ENCODE results near the gene REV3L.
"Not testable (repeated sequence)": the region's sequence is repeated elsewhere in the genome, so short reads cannot be mapped to it uniquely, and the experiment has no call there.

REV3L gene

DNA sequence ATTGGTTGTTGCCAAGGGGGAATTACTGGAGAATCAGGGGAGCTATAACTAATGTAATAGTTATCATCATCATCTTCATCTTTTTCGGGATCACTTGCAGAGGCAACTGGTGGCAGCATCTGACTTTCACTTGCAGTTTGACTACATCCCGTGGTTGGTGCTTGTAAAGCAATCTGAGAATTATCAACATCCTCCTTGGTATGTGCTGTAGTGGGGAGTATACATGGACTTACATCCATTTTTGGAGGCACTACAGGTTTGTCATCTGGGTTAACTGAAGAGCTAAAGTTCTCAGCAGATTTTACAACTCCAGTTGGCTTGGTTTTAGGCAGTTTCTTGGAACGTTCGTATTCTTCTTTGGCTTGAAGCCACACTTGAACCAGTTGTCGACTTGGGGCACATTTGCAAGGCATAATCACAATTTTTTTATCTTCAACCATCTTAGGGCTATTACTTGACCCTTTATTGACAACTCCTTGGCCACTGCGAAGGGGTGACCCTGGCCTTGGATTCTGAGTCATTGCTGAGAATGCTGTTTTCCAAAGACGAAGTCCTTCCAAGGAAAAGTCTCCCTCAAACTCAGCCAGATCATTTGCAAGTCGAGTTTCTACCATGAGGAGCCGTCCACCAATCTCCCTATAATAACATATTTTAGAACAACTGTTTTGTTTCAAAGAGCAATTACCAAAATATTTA lies 115.5 kb downstream of the REV3L start:
- DNase-seq (ENCODE audit: low spot score) = no peak

DNA sequence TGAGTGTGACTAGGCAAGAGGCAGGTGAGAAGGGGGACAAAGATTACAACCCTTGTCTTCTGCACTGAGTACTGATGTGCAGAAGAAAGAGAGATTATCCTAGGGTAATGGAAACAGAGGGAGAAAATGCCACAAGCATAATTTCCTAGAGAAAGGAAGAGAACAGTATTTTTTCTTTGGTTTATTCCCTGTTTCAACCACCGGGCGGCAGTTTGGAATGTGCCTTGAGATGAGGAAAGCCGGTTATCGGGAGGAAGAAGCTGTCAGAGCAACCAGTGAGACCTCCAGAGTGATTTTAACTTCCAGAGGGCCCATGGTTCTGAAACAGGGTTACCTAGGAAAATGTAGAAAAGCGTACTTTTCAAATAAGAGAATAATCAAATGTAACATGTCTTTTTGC lies 121.4 kb downstream of the REV3L start:
- peak; percentile 17 for DNase-seq (ENCODE audit: low spot score)

DNA sequence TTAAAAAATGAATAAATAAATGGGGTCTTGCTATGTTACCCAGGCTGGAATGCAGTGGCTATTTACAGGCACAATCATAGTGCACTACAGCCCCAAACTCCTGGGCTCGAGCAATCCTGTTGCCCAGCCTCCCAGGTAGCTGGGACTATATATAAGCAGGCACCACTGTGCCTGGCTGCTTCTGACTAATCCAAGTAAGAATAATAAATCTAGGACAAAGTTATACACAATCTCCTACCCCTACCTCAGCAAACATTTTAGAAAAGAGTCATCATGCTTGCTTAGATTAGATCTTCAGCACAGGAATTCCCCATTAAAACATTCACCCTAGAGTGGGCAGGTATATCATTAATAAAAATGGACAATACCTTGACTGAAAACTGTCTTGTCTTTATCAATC lies 124.6 kb downstream of the REV3L start:
- no peak for DNase-seq (ENCODE audit: low spot score)

DNA sequence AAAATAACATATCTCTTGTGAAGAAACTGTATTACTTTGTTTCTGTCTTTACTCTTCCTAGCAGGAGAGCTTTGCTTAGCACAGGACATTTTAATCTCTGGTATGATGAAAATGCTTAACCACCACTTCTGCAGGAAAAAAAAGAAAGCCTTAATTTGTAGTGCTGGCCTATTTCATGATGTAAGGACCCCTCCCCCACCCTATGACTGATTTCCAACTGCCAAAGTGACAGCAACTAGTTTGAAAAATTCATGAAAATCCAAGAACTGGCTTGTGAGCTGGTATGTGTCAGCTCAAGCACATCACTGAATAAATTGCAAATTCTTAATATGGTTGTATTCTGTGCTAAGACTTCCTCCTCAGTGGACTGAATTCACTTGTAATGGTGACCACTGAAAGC lies 125.3 kb downstream of the REV3L start:
- no peak for DNase-seq (ENCODE audit: low spot score)

DNA sequence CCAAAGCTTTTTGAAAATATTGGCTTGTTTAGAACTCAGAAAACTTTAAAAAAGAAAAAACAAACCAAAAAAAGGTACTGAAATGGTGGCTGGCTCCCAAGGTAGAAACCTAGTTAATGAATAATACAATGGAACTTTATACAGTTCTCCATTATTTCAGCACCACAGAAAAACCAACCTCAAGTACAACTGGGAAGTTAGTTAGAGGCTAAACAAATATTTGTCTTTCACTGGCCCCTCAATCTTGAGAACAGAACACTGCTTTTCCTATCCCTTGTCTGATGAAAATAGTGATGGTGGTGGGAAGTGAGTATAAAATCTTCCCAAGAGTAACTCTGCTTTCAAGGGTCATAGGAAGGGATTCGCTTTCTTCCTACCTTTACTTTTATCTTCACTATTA lies 126.5 kb downstream of the REV3L start:
- no peak for DNase-seq (ENCODE audit: low spot score)

DNA sequence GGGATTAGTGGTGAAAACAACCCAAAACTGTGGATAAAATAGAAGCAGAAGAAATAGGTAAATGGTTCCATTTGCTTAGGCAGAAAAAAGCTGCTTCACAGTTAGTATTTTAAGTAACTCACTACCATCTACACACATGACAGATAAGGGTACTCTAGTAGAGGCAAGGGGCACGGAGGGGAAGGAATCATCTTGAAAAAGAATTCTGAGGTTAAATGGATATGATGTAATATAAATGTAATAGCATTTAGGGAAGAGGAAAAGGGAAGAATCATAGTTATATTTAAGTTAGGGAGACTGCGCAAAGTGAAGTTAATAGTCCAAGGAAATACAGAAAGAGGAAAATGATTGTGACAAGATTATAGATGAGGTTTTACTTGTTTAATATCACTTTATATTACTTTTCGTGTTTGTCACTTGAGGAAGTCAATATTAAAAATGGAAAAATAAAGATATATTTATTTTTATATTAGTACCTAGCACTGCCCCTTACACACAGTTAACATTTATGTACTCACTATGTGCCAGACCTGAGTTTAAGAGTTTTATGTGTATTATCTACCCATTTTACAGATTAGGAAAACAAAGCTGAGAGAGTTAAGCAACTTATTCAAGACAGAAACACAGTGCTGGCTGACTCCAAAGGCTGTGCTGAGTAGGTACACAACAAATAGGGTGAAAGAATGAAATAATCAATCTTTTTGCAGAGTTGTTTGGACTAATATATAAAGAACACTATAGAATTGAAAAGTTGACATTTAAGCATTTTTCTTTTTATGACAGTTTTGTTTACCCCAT lies 128.1 kb downstream of the REV3L start:
- DNase-seq (ENCODE audit: low spot score) = no peak

DNA sequence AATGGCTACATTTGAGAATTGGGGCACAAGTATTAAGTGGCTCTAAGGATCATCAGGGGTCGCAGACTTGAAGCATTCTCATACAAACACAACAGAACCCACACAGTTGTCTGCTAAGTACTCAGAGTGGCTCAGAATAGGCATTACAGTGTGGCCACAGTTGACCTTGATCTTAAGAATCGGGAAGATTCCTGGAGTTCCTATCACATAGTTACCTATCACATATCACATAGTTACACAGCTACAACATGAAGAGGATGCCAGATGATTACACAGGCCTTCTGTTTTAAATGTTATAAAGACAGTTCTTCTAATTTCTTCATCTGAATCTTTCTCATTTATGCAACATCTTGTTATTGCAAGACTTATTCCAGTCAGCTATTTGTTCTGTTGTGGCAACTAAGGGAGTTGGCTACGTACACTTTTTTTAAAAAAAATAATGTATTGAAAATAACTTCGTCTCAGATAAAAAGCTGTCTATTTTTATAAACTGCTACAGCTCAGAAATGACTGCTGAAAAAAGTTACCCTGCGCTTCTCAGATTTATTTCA lies 129.0 kb downstream of the REV3L start:
- no peak for DNase-seq (ENCODE audit: low spot score)

DNA sequence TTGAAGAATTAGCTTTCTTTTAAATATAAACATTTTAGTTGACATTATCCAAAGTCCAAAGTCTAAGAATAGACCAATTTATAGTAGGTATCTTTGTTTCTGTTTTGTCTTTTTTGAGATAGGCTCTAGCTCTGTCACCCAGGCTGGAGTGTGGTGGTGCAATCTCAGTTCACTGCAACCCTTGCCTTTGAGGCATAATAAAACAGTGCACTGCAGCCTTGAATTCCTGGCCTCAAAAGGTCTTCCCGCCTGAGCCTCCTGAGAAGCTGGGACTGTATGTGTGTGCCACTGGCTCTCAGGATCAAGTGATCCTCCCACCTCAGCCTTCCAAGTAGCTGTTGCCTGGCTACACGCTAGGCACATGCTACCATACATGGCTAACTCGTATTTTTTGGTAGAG lies 135.4 kb downstream of the REV3L start:
- DNase-seq (ENCODE audit: low spot score) = no peak

DNA sequence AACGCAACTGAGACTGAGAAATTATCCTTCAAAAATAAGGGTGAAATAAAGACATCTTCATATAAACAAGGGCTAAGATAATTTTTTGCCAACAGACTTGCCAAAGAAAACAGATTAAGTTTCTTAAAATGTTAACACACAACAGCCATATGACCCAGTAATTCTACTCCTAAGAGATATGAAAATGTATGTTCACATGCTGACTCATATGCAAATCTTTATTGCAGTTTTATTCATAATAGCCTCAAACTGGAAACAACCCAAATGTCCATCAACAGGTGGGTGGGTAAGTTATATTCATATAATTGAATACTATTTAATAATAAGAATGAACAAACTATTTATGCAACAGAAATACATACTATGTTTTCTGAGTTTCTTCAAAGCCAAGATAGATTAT lies 140.1 kb downstream of the REV3L start:
- no peak for DNase-seq (ENCODE audit: low spot score)

DNA sequence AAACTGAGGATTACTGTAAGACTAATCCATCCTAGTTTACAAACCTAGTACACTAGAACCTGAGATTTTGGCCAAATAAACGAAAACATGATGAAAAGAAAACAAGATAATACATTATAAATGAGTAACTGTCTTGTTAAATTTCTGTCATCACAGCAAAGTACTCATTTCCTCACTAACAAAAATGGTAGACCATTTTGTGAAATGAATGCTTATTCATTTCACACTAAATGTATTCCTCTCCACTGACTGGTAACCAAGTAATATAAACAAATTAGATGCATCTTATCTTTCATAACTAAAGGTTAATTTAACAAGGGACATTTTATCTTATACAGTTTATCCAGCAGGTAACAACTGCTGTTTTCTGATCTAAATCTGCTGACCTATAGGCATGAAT lies 143.7 kb downstream of the REV3L start:
- no peak for DNase-seq (ENCODE audit: low spot score)

DNA sequence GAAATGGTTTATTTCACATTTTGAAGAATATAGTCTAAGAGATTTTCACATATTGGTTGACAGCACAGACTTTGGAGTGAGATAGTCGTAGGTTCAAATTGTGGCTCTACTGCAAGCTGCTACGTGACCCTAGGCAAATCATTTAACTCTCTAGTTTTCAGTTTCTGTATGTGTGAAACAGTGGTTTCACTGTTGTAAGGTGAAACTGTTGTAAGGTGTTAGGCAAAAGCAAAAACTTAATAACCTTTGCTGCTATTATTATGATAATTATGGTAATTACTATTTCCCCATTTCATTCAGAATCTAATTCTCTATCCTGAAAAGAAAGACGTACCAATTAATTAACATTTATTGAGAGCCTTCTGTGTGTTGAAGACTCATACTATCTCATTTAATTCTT lies 144.2 kb downstream of the REV3L start:
- DNase-seq (ENCODE audit: low spot score) = no peak

DNA sequence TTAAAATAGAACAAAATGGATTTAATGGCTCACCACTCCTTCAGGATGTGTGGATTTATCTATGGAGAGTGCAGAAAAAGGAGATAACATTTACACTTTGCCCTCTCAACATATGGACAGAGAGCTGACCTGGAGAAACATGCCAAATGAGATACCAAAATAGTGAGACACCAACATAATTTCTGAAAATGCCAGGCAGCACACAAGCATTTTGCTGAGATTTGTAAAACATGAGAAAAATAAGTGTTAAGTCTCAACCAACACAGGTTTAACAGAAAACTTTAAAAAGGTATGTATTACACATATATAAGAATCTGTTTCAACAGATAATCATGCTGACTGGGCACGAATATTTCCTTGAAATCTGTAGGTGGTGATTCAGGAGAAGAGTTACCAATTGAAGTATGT lies 145.2 kb downstream of the REV3L start:
- no peak for DNase-seq (ENCODE audit: low spot score)

DNA sequence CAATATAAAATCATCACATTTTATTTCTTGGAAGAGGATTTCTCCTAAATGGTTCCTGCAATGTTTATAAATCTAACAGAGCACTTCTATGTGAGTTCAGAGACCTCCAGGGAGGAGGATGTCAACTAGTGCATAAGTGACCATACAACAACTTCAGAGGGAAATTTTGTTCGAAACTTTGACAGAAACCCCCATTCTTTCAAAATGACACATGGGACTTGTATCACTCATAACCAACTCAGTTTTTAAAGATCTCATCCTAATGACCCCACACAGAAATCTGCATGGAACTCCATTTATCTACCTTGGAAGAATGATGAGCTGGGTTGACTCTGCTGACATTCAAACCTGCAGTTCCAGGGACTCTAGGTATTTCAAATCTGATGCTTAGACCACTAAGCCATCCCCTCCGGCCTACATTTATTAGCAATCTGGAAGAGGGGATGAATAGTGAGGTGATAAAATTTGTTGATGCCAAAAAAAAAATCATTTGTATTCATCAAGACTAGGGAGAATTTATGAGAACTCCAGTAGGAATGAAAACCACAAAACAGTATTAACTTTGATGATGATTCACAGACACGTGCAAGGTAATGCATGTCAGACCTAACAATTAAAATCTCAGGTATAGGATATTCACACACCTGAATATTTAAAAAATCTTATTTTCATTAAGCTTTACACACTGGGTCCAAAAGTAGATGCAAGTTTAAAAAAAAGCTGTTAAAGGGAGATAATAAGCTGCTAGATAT lies 153.0 kb downstream of the REV3L start:
- no peak for DNase-seq (ENCODE audit: low spot score)

DNA sequence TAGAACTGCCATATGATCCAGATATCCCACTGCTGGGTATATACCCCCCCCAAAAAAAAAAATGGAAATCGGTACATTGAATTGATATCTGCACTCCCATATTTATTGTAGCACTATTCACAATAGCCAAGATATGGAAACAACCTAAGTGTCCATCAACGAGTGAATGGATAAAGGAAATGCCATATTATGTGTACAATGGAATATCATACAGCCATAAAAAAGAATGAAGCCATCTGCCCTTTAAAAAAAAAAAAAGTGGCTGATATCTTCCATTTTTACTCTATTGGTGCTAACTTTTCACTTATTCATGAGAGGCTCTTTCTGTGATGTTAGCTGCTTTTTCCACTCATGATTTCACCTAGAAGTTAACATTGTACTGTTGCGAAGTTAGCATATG lies 156.5 kb downstream of the REV3L start:
- no peak for DNase-seq (ENCODE audit: low spot score)

DNA sequence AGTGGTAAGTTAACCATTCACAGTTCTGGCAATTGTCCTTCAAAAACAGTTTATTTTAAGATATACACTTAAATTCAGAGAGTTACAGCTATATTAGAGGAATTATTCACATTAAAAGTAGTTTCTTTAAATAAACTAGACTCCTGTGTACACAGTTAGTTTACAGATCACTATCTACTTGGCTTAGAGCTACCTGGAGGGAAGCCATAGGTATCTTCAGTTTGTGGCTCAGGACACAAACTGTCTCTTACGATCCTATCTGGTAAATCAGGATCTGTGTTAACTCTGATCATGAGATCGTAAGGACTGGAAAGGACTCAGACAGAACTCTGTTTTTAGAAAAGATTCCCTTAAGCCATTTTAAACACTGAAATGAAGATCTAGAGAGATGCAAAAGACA lies 160.9 kb downstream of the REV3L start:
- no peak for DNase-seq (ENCODE audit: low spot score)

DNA sequence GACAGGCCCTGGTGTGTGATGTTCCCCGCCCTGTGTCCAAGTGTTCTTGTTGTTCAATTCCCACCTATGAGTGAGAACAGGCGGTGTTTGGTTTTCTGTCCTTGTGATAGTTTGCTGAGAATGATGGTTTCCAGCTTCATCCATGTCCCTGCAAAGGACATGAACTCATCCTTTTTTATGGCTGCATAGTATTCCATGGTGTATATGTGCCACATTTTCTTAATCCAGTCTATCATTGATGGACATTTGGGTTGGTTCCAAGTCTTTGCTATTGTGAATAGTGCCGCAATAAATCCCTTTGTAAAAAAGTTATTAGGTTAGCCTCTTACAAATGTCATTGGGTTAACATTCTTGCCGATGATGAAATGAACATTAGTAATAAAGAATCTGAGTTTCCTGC lies 175.1 kb downstream of the REV3L start:
- DNase-seq (ENCODE audit: low spot score) = not testable (repeated sequence)

DNA sequence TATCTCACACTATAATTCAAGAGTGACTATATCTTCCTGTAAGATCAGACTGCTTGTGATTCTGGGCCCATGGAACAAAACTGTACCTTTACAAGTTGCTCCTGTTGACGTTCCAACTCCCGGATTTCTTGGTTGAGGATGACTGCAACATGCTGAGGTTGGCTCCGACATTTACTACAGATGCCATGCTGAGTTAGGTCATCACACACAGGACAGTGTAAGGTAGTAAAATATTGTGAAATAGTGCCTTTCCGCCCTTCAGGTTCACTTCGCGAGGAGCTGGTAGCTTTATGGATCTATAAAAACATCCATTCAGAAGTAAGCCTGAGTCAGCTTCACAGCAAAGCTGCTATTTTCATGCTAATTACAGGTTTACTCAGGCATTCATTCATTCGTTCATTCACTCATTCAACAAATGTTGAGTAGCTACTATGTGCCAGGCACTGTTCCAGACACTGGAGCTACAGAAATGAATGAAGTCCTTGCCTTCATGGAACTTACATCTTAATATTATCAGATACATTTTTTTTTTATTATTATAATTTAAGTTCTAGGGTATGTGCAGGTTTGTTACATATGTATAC lies 175.7 kb downstream of the REV3L start:
- no peak for DNase-seq (ENCODE audit: low spot score)

DNA sequence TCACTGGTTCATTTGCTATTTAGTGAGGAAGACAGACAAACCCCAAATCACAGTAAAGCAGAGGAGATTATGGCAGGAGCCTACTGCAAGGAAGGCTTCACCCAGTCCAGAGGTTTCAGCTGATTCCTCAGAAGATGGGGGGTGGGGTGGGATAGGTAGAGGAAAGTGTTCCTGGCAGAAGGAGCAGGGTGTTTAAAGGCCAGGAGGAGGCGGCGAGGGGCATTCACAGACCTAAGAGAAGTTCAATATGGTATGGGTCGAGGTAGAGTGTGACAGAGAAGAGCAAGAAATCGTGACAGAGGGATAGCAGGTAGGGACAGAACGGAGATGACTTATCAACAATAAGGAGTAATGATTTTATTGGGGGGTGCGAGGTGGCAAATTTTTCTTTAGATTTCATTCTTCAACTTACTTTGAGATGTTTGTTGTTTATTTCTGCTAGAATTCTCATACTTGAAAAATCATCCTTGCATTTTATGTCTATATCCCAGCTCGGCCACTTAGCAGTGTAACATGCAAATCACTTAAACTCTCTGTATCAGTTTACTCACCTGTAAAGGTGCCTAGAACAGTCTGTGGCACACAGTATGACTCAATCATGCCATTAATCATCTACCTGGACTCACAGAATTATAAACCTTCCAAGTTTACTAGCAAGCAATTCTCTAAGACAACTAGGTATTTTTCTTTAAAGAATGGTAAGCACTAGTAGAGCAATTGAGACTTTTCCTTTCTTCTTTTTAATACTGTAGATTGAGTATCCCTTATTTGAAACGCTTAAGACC lies 176.7 kb downstream of the REV3L start:
- no peak for DNase-seq (ENCODE audit: low spot score)

DNA sequence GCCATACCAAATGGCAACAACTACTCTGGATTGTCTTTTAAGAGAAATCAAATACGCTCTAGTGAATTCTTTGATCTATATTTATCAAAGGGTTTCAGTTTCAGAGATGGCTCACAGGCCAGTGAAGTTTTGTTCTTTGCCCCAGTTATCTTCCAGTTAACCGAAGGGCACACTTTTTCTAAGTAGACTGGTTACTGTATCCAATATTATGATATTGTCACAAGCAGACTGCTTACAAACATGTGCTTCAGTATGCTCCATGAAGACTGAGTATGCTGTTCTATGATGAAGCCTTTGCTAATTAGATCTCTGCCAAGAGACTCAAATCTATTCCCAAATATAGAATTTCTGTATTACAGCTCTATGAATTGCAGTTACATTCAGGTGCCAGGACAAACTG lies 181.1 kb downstream of the REV3L start:
- no peak for DNase-seq (ENCODE audit: low spot score)

DNA sequence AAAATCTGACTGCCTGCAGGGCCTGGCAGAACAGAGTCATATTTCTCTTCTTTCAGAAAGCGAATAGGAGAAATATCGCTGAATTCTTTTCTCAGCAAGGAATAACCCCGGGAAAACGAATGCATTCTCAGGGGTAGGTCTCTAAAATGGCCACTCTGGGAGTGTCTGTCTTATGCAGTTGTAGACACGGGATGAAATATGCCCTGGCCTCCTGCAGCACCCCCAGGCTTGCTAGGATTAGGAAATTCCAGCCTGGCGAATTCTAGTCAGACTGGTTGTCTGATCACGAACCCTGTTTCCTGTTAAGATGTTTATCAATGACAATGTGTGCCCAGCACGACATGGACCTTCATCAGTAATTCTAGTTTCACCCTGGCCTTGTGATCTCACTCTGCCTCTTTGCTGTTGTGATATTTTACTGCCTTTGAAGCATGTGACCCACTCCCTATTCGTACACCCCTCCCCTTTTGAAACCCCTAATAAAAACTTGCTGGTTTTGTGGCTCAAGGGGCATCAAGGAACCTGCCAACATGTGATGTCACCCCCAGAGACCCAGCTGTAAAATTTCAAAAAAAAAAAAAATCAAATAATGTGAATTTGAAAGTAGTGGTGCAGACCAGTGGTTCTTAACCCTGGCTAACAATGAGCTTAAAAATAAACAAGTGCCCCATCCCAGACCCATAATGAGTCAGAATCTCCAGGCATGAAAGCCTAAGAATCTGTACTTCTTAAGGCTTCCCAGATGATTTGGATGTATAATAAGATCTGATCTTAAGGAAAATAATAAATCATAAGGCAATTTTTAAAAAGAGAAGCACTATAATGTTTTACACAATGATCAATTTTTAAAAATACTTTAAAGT lies 181.8 kb downstream of the REV3L start:
- DNase-seq (ENCODE audit: low spot score) = not testable (repeated sequence)

DNA sequence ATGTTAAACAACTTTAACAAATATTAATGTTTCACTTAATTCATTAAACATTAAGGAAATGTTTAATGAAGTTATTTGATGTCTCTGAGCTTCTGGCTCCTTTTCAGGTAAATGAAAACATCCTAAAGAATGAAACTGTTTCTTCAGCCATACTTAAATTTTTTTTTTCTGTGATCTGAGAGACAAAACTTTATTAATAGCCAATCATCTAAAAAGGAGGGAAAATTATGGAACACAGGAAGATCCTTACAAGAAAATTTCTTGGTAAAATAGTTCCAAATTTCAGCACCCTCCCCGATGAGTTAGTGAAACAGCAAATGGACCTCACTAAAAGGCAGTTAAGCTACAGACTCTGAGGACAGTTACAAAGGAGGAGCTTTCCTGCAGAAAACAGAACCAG lies 185.2 kb downstream of the REV3L start:
- DNase-seq (ENCODE audit: low spot score) = no peak

All from SW480 (cell line).